SK-N-SH (cell line): ENCODE measurements around the gene KLK12. TPM values are rescaled to one million over a fixed set of nuclear protein-coding genes. Genes with fewer than 3 reads are reported as not detected.

Experiments
- CTCF ChIA-PET: fragments of 300-600, 350-600 bp; formaldehyde crosslinking; extraction: SDS; loops from one replicate; lab custom pipeline; 2021; lab: Yijun Ruan, JAX
- POLR2A ChIA-PET: fragments of 350-600 bp; sonication (Branson Sonifier 250); formaldehyde crosslinking; extraction: SDS; loops from one replicate; lab custom pipeline; 2020; ENCODE audit warnings: antibody characterized with exemption, inconsistent platforms; lab: Yijun Ruan, JAX
- DNase-seq: peaks from one replicate; pipeline ENCODE4 v3.0.0; 2012
- H2AFZ ChIP-seq: fragments of 200-600 bp; sonication (generic); 2 replicates; pipeline ENCODE4 v1.8.1; 2016; ENCODE audit warnings: antibody characterized with exemption, mild to moderate bottlenecking, low read depth
- H3F3A ChIP-seq: fragments of 200-600 bp; sonication (generic); replicated peaks from 2 replicates; pipeline ENCODE3; 2016; ENCODE audit warnings: antibody characterized with exemption, mild to moderate bottlenecking; ENCODE audit not compliant: insufficient read depth
- H3K27ac ChIP-seq, 2 experiments: fragments of 200-500 bp in 1 of 2; fragments of 200-600 bp in 1 of 2; sonication (Bioruptor generic) in 1 of 2; sonication (generic), shearing (Covaris generic) in 1 of 2; 2 replicates each; pipeline versions ENCODE4 v1.5.1 to v1.6.1; 2014 to 2016; ENCODE audit warnings: low read depth in 2 of 2, inconsistent platforms in 1 of 2, low read length in 1 of 2, mild to moderate bottlenecking in 1 of 2, mixed read lengths in 1 of 2
- H3K27me3 ChIP-seq: fragments of 200-600 bp; sonication (generic), shearing (Covaris generic); 2 replicates; pipeline ENCODE4 v1.6.1; 2016; ENCODE audit warnings: mixed run types; ENCODE audit not compliant: insufficient read depth
- H3K36me3 ChIP-seq, 2 experiments: fragments of 200-500 bp in 1 of 2; fragments of 200-600 bp in 1 of 2; sonication (Bioruptor generic) in 1 of 2; sonication (generic) in 1 of 2; replicated peaks in 1 of 2; 2 replicates each; pipeline versions ENCODE3 to v1.5.1; 2014 to 2016; ENCODE audit warnings: low read length in 1 of 2, mild to moderate bottlenecking in 1 of 2; ENCODE audit not compliant: insufficient read depth in 2 of 2, control insufficient read depth in 1 of 2
- H3K4me1 ChIP-seq, 2 experiments: fragments of 200-500 bp in 1 of 2; fragments of 200-600 bp in 1 of 2; sonication (Bioruptor generic) in 1 of 2; sonication (generic), shearing (Covaris generic) in 1 of 2; 2 replicates each; pipeline versions ENCODE4 v1.5.1 to v1.6.1; 2014 to 2016; ENCODE audit warnings: low read depth in 1 of 2, low read length in 1 of 2, mixed run types in 1 of 2; ENCODE audit not compliant: insufficient read depth in 2 of 2, control insufficient read depth in 1 of 2
- H3K4me2 ChIP-seq: fragments of 200-600 bp; sonication (generic), shearing (Covaris generic); 2 replicates; pipeline ENCODE4 v1.6.1; 2017; ENCODE audit warnings: mixed run types
- H3K4me3 ChIP-seq, 2 experiments: fragments of 200-500 bp in 1 of 2; fragments of 200-600 bp in 1 of 2; sonication (Bioruptor generic) in 1 of 2; sonication (generic), shearing (Covaris generic) in 1 of 2; 2 replicates each; pipeline versions ENCODE4 v1.5.1 to v1.8.1; 2014 to 2016; ENCODE audit warnings: low read depth in 2 of 2, inconsistent platforms in 1 of 2, low read length in 1 of 2, mild to moderate bottlenecking in 1 of 2, mixed read lengths in 1 of 2, moderate library complexity in 1 of 2
- H3K79me2 ChIP-seq: fragments of 200-600 bp; sonication (generic); 2 replicates; pipeline ENCODE4 v1.8.1; 2017; ENCODE audit warnings: mild to moderate bottlenecking; ENCODE audit not compliant: insufficient read depth
- H3K9ac ChIP-seq: fragments of 200-600 bp; sonication (generic); 2 replicates; pipeline ENCODE4 v1.6.1; 2017; ENCODE audit warnings: mixed run types
- H3K9me2 ChIP-seq: fragments of 200-600 bp; sonication (generic); 2 replicates; pipeline ENCODE4 v1.6.1; 2017; ENCODE audit warnings: mixed run types
- H3K9me3 ChIP-seq: fragments of 200-600 bp; sonication (generic); 2 replicates; pipeline ENCODE4 v1.6.1; 2017; ENCODE audit warnings: mixed run types, mild to moderate bottlenecking, moderate library complexity
- H4K20me1 ChIP-seq: fragments of 200-600 bp; sonication (generic); 2 replicates; pipeline ENCODE4 v1.6.1; 2017; ENCODE audit warnings: mild to moderate bottlenecking, mixed run types; ENCODE audit not compliant: insufficient read depth
- FOXJ3 ChIP-seq: sonication (generic); formaldehyde crosslinking; IDR thresholded peaks from 2 replicates; pipeline ENCODE4 v1.5.1; 2020; ENCODE audit warnings: mild to moderate bottlenecking, missing genetic modification reagents
- FOXM1 ChIP-seq: IDR thresholded peaks from 2 replicates; pipeline ENCODE4 v1.4.0; 2012; ENCODE audit warnings: low read depth, mild to moderate bottlenecking
- GATA2 ChIP-seq: sonication (generic); formaldehyde crosslinking; IDR thresholded peaks from 2 replicates; pipeline ENCODE4 v1.5.0; 2020; ENCODE audit warnings: mild to moderate bottlenecking, missing genetic modification reagents
- MAX ChIP-seq: IDR thresholded peaks from 2 replicates; pipeline ENCODE4 v1.4.0; 2012; ENCODE audit warnings: low read depth
- NFIC ChIP-seq: IDR thresholded peaks from 2 replicates; pipeline ENCODE4 v1.4.0; 2012; ENCODE audit warnings: borderline replicate concordance
- RCOR1 ChIP-seq: fragments of 150-350 bp; IDR thresholded peaks from 2 replicates; pipeline ENCODE4 v1.6.1; 2017; ENCODE audit warnings: antibody characterized with exemption, low read length
- SMC3 ChIP-seq: IDR thresholded peaks from 2 replicates; pipeline ENCODE4 v1.6.1; 2012; ENCODE audit warnings: low read depth, low read length, improper control_type of control experiment
- TEAD4 ChIP-seq: IDR thresholded peaks from 2 replicates; pipeline ENCODE4 v1.4.0; 2012; ENCODE audit warnings: mild to moderate bottlenecking, borderline replicate concordance; ENCODE audit not compliant: insufficient read depth
- YY1 ChIP-seq: IDR thresholded peaks from 2 replicates; pipeline ENCODE4 v1.4.0; 2012; ENCODE audit warnings: low read depth, mild to moderate bottlenecking
- ZBTB33 ChIP-seq: IDR thresholded peaks from 2 replicates; pipeline ENCODE4 v1.4.0; 2012; ENCODE audit warnings: low read depth, borderline replicate concordance
- WGBS: methylation state at CpG from one replicate; pipeline ENCODE4 v1.1.6; 2017; ENCODE audit warnings: low lambda C conversion rate; 5-methylcytosine and 5-hydroxymethylcytosine counted together
- polyA plus RNA-seq, 3 experiments: library from polyadenylated mRNA; depleted of rRNA; stranded (reverse); fragments of >200 nt; gene quantifications; 2 replicates each; pipeline ENCODE4 v1.2.3, GENCODE V29; 2012
- TF ChIP-seq, protein P1 (sequence below): fragments of 150-350 bp; IDR thresholded peaks from 2 replicates; pipeline ENCODE4 v1.6.1; 2016; ENCODE audit warnings: mild to moderate bottlenecking, low read depth, low read length
- TF ChIP-seq, protein P2 (sequence below): IDR thresholded peaks from 2 replicates; pipeline ENCODE4 v1.6.1; 2012; ENCODE audit warnings: mild to moderate bottlenecking, low read depth, low read length, moderate library complexity

The KLK12 gene
- polyA plus RNA-seq, 1 of the 3 experiments (the other 2 are of a cell fraction), result not detected

DNA sequence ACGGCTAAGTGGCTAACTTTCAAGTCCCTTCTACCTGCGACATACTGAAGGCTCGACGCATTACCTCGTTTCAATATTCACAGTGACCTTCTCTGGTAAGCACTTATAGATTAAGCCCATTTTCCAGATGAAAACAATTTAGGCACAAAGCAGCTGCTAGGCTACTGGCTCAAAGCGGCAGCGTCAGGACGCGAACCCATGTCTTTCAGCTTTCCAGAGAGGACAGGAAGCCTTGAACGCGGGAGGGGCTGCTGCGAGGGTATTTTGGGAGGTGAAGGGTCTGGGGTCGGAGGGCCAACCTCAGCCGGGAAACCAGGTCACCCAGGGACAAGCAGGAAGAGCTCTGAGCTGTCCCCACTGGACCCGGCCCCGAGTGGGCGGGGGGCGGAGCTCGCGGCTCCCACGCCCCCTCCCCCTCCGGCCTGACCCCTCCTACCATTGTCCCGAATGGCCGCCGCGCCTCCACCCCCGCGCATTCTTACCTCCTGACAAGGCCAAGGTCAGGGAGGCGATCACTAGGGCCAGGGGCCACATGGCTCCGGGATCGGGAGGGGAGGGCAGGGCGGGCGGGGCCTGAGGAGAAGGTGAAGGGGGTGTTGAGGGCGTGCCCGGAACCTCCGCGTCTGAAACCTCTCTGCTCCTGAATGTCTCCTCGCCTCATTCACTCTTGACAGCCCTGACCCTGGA, 29.9 kb upstream of the KLK12 start, which contains the start of gene KLK13:
TSS of gene KLK13 (minus strand) at position 559 of the 687 bp plus-strand sequence. CDS start at position 534, 25 bp downstream.
- no peaks in the 10 kb centered on the region for H3K9me3 ChIP-seq
- 10% methylated on average over 29 of the region's 38 CpGs for WGBS
- H3K4me2 ChIP-seq, result no peak within 1 kb of the TSS
- no peaks in the 10 kb centered on the region for H3K79me2 ChIP-seq
- DNase-seq, result no peak
- peaks cover 58% of the 10 kb centered on the region; the same call in 1 of the 2 replicates for H3K27me3 ChIP-seq
- no peaks in the 10 kb centered on the region for H3F3A ChIP-seq
- H3K9ac ChIP-seq, result no peak within 1 kb of the TSS
- POLR2A ChIA-PET, result no interaction called here
- TF ChIP-seq GATA2 (CRISPR knock-in tag), result no peak
- TF ChIP-seq TEAD4, result no peak
- no peak for TF ChIP-seq RCOR1
- TF ChIP-seq ZBTB33, result no peak
- TF ChIP-seq YY1, result no peak
- TF ChIP-seq, protein P1, sequence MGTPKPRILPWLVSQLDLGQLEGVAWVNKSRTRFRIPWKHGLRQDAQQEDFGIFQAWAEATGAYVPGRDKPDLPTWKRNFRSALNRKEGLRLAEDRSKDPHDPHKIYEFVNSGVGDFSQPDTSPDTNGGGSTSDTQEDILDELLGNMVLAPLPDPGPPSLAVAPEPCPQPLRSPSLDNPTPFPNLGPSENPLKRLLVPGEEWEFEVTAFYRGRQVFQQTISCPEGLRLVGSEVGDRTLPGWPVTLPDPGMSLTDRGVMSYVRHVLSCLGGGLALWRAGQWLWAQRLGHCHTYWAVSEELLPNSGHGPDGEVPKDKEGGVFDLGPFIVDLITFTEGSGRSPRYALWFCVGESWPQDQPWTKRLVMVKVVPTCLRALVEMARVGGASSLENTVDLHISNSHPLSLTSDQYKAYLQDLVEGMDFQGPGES, result no peak
- TF ChIP-seq SMC3, result no peak
- TF ChIP-seq, protein P2, sequence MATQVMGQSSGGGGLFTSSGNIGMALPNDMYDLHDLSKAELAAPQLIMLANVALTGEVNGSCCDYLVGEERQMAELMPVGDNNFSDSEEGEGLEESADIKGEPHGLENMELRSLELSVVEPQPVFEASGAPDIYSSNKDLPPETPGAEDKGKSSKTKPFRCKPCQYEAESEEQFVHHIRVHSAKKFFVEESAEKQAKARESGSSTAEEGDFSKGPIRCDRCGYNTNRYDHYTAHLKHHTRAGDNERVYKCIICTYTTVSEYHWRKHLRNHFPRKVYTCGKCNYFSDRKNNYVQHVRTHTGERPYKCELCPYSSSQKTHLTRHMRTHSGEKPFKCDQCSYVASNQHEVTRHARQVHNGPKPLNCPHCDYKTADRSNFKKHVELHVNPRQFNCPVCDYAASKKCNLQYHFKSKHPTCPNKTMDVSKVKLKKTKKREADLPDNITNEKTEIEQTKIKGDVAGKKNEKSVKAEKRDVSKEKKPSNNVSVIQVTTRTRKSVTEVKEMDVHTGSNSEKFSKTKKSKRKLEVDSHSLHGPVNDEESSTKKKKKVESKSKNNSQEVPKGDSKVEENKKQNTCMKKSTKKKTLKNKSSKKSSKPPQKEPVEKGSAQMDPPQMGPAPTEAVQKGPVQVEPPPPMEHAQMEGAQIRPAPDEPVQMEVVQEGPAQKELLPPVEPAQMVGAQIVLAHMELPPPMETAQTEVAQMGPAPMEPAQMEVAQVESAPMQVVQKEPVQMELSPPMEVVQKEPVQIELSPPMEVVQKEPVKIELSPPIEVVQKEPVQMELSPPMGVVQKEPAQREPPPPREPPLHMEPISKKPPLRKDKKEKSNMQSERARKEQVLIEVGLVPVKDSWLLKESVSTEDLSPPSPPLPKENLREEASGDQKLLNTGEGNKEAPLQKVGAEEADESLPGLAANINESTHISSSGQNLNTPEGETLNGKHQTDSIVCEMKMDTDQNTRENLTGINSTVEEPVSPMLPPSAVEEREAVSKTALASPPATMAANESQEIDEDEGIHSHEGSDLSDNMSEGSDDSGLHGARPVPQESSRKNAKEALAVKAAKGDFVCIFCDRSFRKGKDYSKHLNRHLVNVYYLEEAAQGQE, result no peak
- TF ChIP-seq NFIC, result no peak
- TF ChIP-seq FOXJ3, result no peak
- no peak for TF ChIP-seq FOXM1
- TF ChIP-seq MAX, result no peak
- no peaks in the 10 kb centered on the region for H4K20me1 ChIP-seq
- no peak within 1 kb of the TSS for H3K4me3 ChIP-seq
- H3K4me1 ChIP-seq, result no peaks in the 10 kb centered on the region
- no peaks in the 10 kb centered on the region for H3K9me2 ChIP-seq
- no peak within 1 kb of the TSS for H3K27ac ChIP-seq
- H3K36me3 ChIP-seq, result no peaks in the 10 kb centered on the region
- CTCF ChIA-PET, result no interaction called here
- no peak within 1 kb of the TSS for H2AFZ ChIP-seq
